Osteoblast (primary cell): ENCODE results near the gene AGBL4. TPM values are rescaled to one million over a fixed set of nuclear protein-coding genes. Genes with fewer than 3 reads are reported as not detected.
A peak's percentile ranks its signal among the peaks of the same experiment; 100 is the strongest.

Experiments
- DNase-seq: peaks from one replicate; pipeline ENCODE4 v3.0.0; 2011; ENCODE audit warnings: low spot score, mixed read lengths; ENCODE audit not compliant: insufficient read length; ENCODE audit errors: missing footprints
- H2AFZ ChIP-seq: 2 replicates; pipeline ENCODE4 v1.6.0; 2011; ENCODE audit warnings: mild to moderate bottlenecking, low read length
- H3K27ac ChIP-seq: 2 replicates; pipeline ENCODE4 v1.5.1; 2011; ENCODE audit warnings: mild to moderate bottlenecking, low read depth, low read length, moderate library complexity
- H3K27me3 ChIP-seq: 2 replicates; pipeline ENCODE4 v1.6.0; 2012; ENCODE audit warnings: mild to moderate bottlenecking, control low read depth, inconsistent platforms, low read length, moderate library complexity; ENCODE audit not compliant: insufficient read depth
- H3K36me3 ChIP-seq: 2 replicates; pipeline ENCODE4 v1.5.1; 2011; ENCODE audit warnings: mild to moderate bottlenecking, low read length, control low read depth, moderate library complexity; ENCODE audit not compliant: insufficient read depth
- H3K4me1 ChIP-seq: 2 replicates; pipeline ENCODE4 v1.5.1; 2011; ENCODE audit warnings: mild to moderate bottlenecking, low read length, control low read depth, moderate library complexity; ENCODE audit not compliant: insufficient read depth
- H3K4me2 ChIP-seq: 2 replicates; pipeline ENCODE4 v1.6.0; 2011; ENCODE audit warnings: mild to moderate bottlenecking, low read length; ENCODE audit not compliant: insufficient read depth
- H3K4me3 ChIP-seq: fragments of 200-600 bp; sonication (generic); 3 replicates; pipeline ENCODE4 v1.5.1; 2012; ENCODE audit warnings: mild to moderate bottlenecking, low read length, inconsistent platforms; ENCODE audit not compliant: insufficient read depth
- H3K79me2 ChIP-seq: 2 replicates; pipeline ENCODE4 v1.6.0; 2012; ENCODE audit warnings: mild to moderate bottlenecking, low read length, control low read depth, inconsistent platforms; ENCODE audit not compliant: insufficient read depth
- H3K9me3 ChIP-seq: 2 replicates; pipeline ENCODE4 v1.5.1; 2011; ENCODE audit warnings: low read depth, low read length, control low read depth
- H4K20me1 ChIP-seq: 2 replicates; pipeline ENCODE4 v1.6.0; 2012; ENCODE audit warnings: mild to moderate bottlenecking, low read length, control low read depth; ENCODE audit not compliant: insufficient read depth
- CTCF ChIP-seq: IDR thresholded peaks from 2 replicates; pipeline ENCODE4 v1.5.1; 2011; ENCODE audit warnings: mild to moderate bottlenecking, low read depth, low read length, moderate library complexity; ENCODE audit errors: extremely low read depth
- total RNA-seq: library from RNA; depleted of rRNA; stranded (reverse); fragments of >200 nt; gene quantifications from 2 replicates; pipeline ENCODE4 v1.2.3, GENCODE V29; 2012

The AGBL4 gene
- not detected in 2 replicates for total RNA-seq

GRCh38 chr1:50023292-50024159 is at the start of gene AGBL4:
AGBL4 (minus strand) TSS chr1:50023954.
- Histone ChIP-seq H3K9me3 (no peaks in the 10 kb centered on the region), H4K20me1 (no peaks in the 10 kb centered on the region), H3K27me3 (no peaks in the 10 kb centered on the region), H3K27ac (no peak within 1 kb of the TSS), H3K4me1 (no peaks in the 10 kb centered on the region), H3K4me2 (peak within 1 kb of the TSS; percentile 60), H3K79me2 (no peaks in the 10 kb centered on the region), H3K36me3 (no peaks in the 10 kb centered on the region), H3K4me3 (peak within 1 kb of the TSS; percentile 64), H2AFZ (peak within 1 kb of the TSS; percentile 65)
- no peak for TF ChIP-seq CTCF
- peak; percentile 70 for DNase-seq

GRCh38 chr1:50066806-50067205 is 43.1 kb upstream of the AGBL4 start:
- Histone ChIP-seq H3K4me3 (no peak overlapping the region), H3K36me3 (no peaks in the 10 kb centered on the region), H3K27me3 (no peaks in the 10 kb centered on the region), H3K27ac (no peak overlapping the region), H3K79me2 (no peaks in the 10 kb centered on the region), H3K4me1 (no peaks in the 10 kb centered on the region), H3K9me3 (peaks cover 2% of the 10 kb centered on the region), H4K20me1 (no peaks in the 10 kb centered on the region), H2AFZ (no peak overlapping the region), H3K4me2 (no peak overlapping the region)
- no peak for TF ChIP-seq CTCF
- DNase-seq: no peak

DNA sequence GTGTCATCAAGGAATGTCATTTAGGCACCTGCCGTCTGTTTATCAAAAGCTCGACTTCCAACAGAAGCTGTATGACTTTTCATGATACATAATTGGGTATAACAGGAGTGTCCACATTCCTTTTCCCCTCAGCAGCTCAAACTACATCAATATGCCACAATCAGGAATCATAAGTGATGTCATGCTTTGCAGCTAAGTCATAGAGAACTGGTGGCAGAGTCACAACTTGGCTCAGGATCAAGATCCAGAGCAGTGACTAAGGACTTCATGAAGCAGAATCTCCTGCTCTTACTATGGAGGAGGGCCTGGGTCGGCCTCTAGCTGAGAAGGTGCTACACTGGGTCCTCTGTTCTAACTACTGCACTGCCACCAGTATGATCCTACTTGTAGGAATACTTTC is 36.5 kb upstream of the AGBL4 start:
- H3K4me1 ChIP-seq: no peaks in the 10 kb centered on the region
- no peaks in the 10 kb centered on the region for H4K20me1 ChIP-seq
- H3K27me3 ChIP-seq: no peaks in the 10 kb centered on the region
- DNase-seq: no peak
- no peaks in the 10 kb centered on the region for H3K36me3 ChIP-seq
- no peaks in the 10 kb centered on the region for H3K79me2 ChIP-seq
- H3K27ac ChIP-seq: no peak overlapping the region
- H2AFZ ChIP-seq: no peak overlapping the region
- H3K9me3 ChIP-seq: peaks cover 2% of the 10 kb centered on the region
- H3K4me2 ChIP-seq: no peak overlapping the region
- TF ChIP-seq CTCF: no peak
- H3K4me3 ChIP-seq: no peak overlapping the region

DNA sequence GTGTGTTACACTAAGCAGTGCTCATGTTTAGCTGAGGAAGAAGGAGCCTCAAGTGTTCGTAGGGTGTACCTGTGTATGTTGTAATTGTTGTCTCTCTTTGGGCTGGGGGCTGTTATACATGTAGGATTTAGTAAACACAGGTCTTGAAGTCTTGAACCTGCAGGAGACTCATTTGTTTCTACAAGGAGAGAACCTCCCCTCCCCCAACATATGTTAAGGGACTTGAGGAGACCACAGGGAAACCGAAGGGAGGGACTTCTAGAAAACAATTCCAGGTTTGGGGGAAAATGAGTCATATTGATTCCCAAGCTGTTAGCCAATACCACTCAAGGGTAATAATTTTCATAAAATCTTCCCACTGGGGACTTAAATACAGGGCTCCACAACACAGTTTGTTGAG is 25.0 kb upstream of the AGBL4 start:
- no peak overlapping the region for H3K4me3 ChIP-seq
- H3K4me2 ChIP-seq: no peak overlapping the region

More for the DNA sequence above, 25.0 kb upstream of the AGBL4 start:
- TF ChIP-seq CTCF: no peak
- Histone ChIP-seq H3K27me3 (no peaks in the 10 kb centered on the region), H3K4me1 (no peaks in the 10 kb centered on the region), H4K20me1 (no peaks in the 10 kb centered on the region), H3K36me3 (no peaks in the 10 kb centered on the region), H3K27ac (no peak overlapping the region), H2AFZ (no peak overlapping the region), H3K79me2 (no peaks in the 10 kb centered on the region), H3K9me3 (no peaks in the 10 kb centered on the region)
- DNase-seq: no peak
